Loucy (cell line): Measurements from ENCODE around the gene MBD3L2B.
"Not testable (repeated sequence)": the region's sequence is repeated elsewhere in the genome, so short reads cannot be mapped to it uniquely, and the experiment has no call there.

ENCODE experiments used
- CTCF ChIP-seq: fragments of 200-600 bp; sonication (generic); conservative IDR thresholded peaks from 2 replicates; pipeline ENCODE4 v1.5.1; 2014; ENCODE audit warnings: mild to moderate bottlenecking, antibody characterized with exemption, low read length
- EZH2phosphoT487 ChIP-seq: fragments of 200-600 bp; IDR thresholded peaks from 2 replicates; pipeline ENCODE4 v1.6.1; 2018; ENCODE audit warnings: antibody characterized with exemption, mild to moderate bottlenecking, moderate library complexity, borderline replicate concordance

- not testable (repeated sequence) for TF ChIP-seq CTCF, EZH2phosphoT487
Observed at GRCh38 chr19:7059977-7060376, 38.7 kb upstream of the MBD3L2B start.
